Stimulated activated memory B cell treated with anti-CD40 and anti-IgM and Interleukin-4, amounts not matched to agents 10 μg/mL and 1 μg/mL and 100 μg/mL, for 72 hours (primary cell): ENCODE results near the gene DNER.

ENCODE experiments used
- ATAC-seq: fragments of 150-1000 bp; cut with Tn5 transposase; 2 replicates; pipeline ENCODE4 v1.10.0; 2021
- H3K27ac Mint-ChIP-seq: one replicate; pipeline ENCODE4 v1.8.0; 2022; ENCODE audit warnings: mild to moderate bottlenecking, mixed read lengths
- H3K27me3 Mint-ChIP-seq: one replicate; pipeline ENCODE4 v1.8.0; 2022; ENCODE audit warnings: mixed read lengths
- H3K36me3 Mint-ChIP-seq: one replicate; pipeline ENCODE4 v1.8.0; 2022; ENCODE audit warnings: mixed read lengths
- H3K4me1 Mint-ChIP-seq: one replicate; pipeline ENCODE4 v1.8.0; 2022; ENCODE audit warnings: mixed read lengths
- H3K4me3 Mint-ChIP-seq: one replicate; pipeline ENCODE4 v1.8.0; 2022; ENCODE audit warnings: mild to moderate bottlenecking, moderate library complexity, mixed read lengths
- H3K9me3 Mint-ChIP-seq: one replicate; pipeline ENCODE4 v1.8.0; 2022; ENCODE audit warnings: mixed read lengths

Gene DNER

DNA sequence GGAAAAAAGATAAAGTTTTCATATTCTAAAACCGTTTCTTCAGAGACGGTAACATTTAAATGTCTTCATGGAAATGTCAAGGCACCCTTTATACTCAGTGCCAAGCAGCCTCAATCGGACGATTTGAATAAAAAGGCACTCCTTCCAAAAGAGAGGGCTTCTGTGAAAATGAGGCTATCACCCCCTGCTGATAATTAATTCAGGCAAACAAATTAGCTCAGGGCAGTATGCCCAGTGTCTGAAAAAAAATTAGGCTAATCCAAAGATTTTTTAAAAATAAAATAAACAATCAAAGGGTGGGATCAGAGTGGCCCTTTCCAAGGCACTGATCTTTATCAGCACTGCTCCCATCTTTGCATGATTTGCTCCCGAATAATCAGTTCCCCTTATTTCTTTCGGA, 292.3 kb downstream of the DNER start:
- peaks cover 9% of the 10 kb centered on the region for H3K27me3 Mint-ChIP-seq
- no peaks in the 10 kb centered on the region for H3K36me3 Mint-ChIP-seq
- H3K27ac Mint-ChIP-seq = no peak overlapping the region
- no peak for ATAC-seq
- H3K4me3 Mint-ChIP-seq = no peak overlapping the region
- peaks cover 5% of the 10 kb centered on the region for H3K9me3 Mint-ChIP-seq
- H3K4me1 Mint-ChIP-seq = no peaks in the 10 kb centered on the region

DNA sequence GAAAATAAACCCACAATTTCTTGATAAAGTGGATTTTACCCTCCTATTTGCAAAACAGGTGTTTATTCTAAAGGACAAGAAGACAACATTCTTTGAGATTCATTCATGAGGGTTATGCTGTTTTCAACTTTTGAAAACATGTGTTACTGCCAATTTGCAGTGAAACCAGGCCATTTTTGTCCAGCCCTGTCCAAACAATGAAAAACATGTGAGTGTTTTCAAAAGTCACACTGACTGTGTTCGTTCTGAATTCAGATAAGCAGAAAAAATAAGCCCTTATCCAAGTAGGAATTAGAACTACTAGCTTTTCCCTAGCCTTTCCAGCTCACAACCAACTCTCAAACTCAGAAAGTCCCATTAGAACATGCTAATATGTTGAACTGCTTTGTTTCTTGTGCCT, 295.2 kb downstream of the DNER start:
- H3K4me3 Mint-ChIP-seq = no peak overlapping the region

DNA sequence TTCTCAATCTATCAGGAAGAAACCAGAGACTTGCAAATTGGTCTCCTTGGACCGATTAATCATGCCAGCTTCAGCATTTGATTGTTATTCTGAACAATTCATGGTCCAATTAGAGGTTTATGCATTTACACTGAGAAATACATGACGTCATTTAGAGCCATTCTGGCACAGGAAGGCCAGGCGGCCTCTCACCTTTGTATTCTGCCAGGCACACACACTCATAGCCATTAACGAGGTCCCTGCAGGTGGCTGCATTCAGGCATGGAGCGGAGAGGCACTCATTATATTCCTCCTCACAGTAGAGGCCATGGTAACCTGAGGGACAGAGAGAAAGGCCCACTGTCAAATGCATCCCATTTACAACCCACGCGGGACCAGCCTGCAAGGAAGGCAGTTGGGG, 296.4 kb downstream of the DNER start:
- H3K4me1 Mint-ChIP-seq = peaks cover 11% of the 10 kb centered on the region
- no peak overlapping the region for H3K4me3 Mint-ChIP-seq
- H3K27me3 Mint-ChIP-seq = peaks cover 8% of the 10 kb centered on the region
- H3K27ac Mint-ChIP-seq = no peak overlapping the region
- no peaks in the 10 kb centered on the region for H3K36me3 Mint-ChIP-seq
- ATAC-seq = no peak
- H3K9me3 Mint-ChIP-seq = peaks cover 3% of the 10 kb centered on the region

More for the DNA sequence above, 295.2 kb downstream of the DNER start:
- peaks cover 9% of the 10 kb centered on the region for H3K27me3 Mint-ChIP-seq
- H3K36me3 Mint-ChIP-seq = no peaks in the 10 kb centered on the region
- ATAC-seq = no peak
- H3K9me3 Mint-ChIP-seq = peaks cover 5% of the 10 kb centered on the region
- no peak overlapping the region for H3K27ac Mint-ChIP-seq
- peaks cover 11% of the 10 kb centered on the region for H3K4me1 Mint-ChIP-seq

DNA sequence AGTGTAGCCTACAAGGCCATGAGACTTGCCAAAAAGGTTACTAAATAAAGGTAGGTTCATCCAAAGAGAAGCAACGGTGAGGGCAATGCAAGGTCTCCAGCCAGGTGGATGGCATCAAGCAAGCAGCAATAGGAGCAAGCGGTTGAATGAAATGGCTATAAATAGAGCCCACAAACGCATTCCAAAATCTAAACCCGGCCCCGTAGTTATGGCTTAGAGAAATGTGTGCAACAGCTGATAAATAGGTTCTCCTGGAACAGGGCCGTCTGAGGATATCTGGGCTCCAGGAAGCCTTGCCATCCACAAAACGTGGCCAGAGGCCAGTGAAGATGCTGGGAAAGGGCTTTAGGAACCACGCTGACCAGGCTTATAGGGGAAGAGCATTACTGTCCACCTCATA, 297.2 kb downstream of the DNER start:
- Mint-ChIP-seq H3K4me3 (no peak overlapping the region), H3K9me3 (peaks cover 3% of the 10 kb centered on the region), H3K36me3 (no peaks in the 10 kb centered on the region), H3K27ac (no peak overlapping the region), H3K27me3 (peaks cover under 1% of the 10 kb centered on the region), H3K4me1 (peaks cover 11% of the 10 kb centered on the region)
- no peak for ATAC-seq

- no peak for ATAC-seq
- no peak overlapping the region for H3K4me3 Mint-ChIP-seq
- H3K4me1 Mint-ChIP-seq = peaks cover 11% of the 10 kb centered on the region
These were observed 298.1 kb downstream of the DNER start for GRCh38 chr2:229416116-229416694.

DNA sequence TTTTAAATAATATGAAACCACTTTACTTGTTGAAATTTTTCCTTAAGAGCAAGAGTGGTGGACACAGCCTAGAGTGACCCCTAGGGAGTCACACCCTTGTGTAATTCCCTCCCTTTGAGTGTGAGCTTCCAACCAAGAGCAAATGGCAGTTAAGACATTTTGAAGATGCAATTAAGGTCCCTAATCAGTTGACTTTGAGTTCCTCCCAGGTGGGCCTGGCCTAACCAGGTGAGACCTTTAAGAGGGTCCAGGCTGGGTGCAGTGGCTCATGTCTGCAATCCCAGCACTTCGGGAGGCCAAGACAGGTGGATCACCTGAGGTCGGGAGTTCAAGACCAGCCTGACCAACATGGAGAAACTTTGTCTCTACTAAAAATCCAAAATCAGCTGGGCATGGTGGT, 299.7 kb downstream of the DNER start:
- peaks cover 11% of the 10 kb centered on the region for H3K4me1 Mint-ChIP-seq
- H3K36me3 Mint-ChIP-seq = no peaks in the 10 kb centered on the region
- no peak overlapping the region for H3K4me3 Mint-ChIP-seq
- no peak for ATAC-seq
- no peak overlapping the region for H3K27ac Mint-ChIP-seq
- H3K27me3 Mint-ChIP-seq = no peaks in the 10 kb centered on the region
- H3K9me3 Mint-ChIP-seq = no peaks in the 10 kb centered on the region

More at GRCh38 chr2:229416116-229416694, 298.1 kb downstream of the DNER start:
- Mint-ChIP-seq H3K9me3 (peaks cover 3% of the 10 kb centered on the region), H3K36me3 (no peaks in the 10 kb centered on the region), H3K27ac (no peak overlapping the region), H3K27me3 (no peaks in the 10 kb centered on the region)

DNA sequence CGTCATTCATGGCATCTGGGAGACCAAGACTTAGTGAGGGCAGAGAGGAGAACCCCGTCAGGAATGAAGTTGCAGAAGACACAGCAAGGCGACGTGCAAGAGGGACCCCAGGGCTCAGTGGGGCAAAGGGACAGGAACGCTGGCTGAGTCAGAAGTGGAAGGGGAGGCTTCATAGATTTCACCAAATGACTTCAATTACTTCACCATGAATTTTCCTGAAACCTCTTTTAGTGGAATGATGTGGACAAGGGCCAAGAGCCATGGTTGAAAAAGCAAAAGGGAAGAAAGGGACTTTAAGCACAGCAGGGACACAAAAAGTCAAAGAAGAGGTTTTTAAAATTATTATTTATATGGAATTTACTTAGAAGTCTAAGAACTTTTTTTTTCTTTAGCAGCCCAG, 301.7 kb downstream of the DNER start:
- Mint-ChIP-seq H3K36me3 (no peaks in the 10 kb centered on the region), H3K4me3 (no peak overlapping the region), H3K27ac (no peak overlapping the region), H3K4me1 (peaks cover 11% of the 10 kb centered on the region), H3K9me3 (no peaks in the 10 kb centered on the region), H3K27me3 (no peaks in the 10 kb centered on the region)
- ATAC-seq = no peak

DNA sequence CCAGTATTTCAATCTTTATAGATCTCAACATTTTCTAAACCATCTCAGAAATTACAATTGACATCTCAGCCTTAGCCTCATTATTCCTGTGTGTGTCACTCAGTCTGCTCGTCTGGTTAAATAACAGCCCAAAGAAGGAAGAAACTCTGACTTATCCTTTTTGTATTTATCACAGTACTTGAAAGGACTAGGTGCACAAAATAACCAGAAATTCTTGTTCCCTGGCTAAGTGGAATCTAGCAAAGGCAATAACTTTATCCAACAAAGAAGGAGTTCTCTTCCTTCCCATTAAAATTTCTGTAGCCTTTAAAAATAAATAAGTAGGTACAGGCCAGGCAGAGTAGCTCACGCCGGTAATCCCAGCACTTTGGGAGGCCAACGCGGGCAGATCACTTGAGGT, 303.4 kb downstream of the DNER start:
- no peaks in the 10 kb centered on the region for H3K36me3 Mint-ChIP-seq
- H3K4me3 Mint-ChIP-seq = no peak overlapping the region
- no peaks in the 10 kb centered on the region for H3K27me3 Mint-ChIP-seq
- no peak overlapping the region for H3K27ac Mint-ChIP-seq
- no peaks in the 10 kb centered on the region for H3K9me3 Mint-ChIP-seq
- no peak for ATAC-seq
- peaks cover 3% of the 10 kb centered on the region for H3K4me1 Mint-ChIP-seq

DNA sequence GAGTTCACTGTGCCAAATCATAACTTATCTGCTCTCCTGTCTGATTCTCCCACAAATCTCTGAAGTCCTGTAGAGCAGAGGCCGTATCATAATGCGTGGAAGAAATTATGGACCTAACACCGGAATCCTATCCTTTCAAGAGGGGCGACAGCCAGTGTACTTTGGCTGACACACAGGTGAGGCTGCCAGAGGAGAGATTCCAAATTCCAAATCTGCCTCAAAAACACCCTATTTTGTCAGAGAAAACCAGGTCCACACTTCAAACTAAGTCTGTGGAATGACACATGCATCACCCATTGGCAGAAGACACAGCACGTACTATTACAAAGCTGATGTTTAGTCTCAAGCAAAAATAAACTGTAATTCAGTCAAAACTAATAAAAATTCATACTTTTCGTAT, 304.1 kb downstream of the DNER start:
- Mint-ChIP-seq H3K36me3 (no peaks in the 10 kb centered on the region), H3K4me3 (no peak overlapping the region), H3K27ac (no peak overlapping the region), H3K4me1 (no peaks in the 10 kb centered on the region), H3K27me3 (no peaks in the 10 kb centered on the region), H3K9me3 (no peaks in the 10 kb centered on the region)
- ATAC-seq = no peak

DNA sequence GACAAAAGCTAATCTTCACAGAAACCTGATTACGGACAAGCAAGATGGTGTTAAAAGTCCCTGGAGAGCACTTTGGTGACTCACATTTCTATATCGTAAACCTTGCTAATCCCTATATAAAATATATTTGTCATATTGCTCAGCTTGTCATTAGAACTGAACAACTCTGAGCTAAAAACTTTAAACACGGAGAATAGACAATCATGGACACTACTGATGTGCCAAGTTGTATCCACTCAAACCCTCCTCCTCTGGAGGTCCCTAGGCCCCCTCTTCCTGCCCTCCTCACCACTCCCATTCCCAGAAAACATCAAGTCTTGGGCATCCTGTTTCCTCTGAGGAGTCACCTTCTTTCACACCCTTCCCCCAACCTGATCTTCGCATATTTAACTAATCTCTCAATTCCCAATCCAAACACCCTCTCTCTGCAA, 304.6 kb downstream of the DNER start:
- no peaks in the 10 kb centered on the region for H3K4me1 Mint-ChIP-seq
- no peak overlapping the region for H3K4me3 Mint-ChIP-seq
- no peaks in the 10 kb centered on the region for H3K27me3 Mint-ChIP-seq
- no peaks in the 10 kb centered on the region for H3K36me3 Mint-ChIP-seq
- H3K27ac Mint-ChIP-seq = no peak overlapping the region
- H3K9me3 Mint-ChIP-seq = no peaks in the 10 kb centered on the region
- no peak for ATAC-seq

GRCh38 chr2:229408962-229409361, 305.4 kb downstream of the DNER start:
- Mint-ChIP-seq H3K9me3 (peaks cover under 1% of the 10 kb centered on the region), H3K4me1 (no peaks in the 10 kb centered on the region), H3K27ac (no peak overlapping the region), H3K27me3 (no peaks in the 10 kb centered on the region), H3K36me3 (no peaks in the 10 kb centered on the region), H3K4me3 (no peak overlapping the region)
- ATAC-seq = no peak

- Mint-ChIP-seq H3K27ac (no peak overlapping the region), H3K27me3 (no peaks in the 10 kb centered on the region), H3K36me3 (no peaks in the 10 kb centered on the region), H3K4me1 (no peaks in the 10 kb centered on the region), H3K4me3 (no peak overlapping the region), H3K9me3 (peaks cover 3% of the 10 kb centered on the region)
- ATAC-seq = no peak
These were observed 306.0 kb downstream of the DNER start for GRCh38 chr2:229408356-229408755.

DNA sequence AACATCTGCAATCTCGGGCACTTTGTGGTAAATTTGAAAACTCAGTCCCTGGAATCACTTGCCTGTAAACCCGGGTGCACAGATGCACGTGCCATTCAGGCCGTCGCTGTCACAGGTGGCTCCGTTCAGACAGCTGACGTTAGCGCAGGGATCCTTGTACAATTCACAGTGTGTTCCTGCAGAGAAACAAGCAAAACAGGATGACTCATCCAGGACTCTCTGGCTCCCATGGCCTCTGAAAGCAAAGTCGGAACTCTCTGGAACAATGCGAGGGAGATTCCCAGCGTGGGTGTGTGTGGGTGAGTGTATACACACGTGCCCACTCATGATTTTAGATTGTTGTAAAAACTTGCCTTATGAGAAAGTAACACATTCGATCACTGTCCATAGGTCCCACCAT, 307.2 kb downstream of the DNER start:
- Mint-ChIP-seq H3K4me3 (no peak overlapping the region), H3K27ac (no peak overlapping the region), H3K9me3 (peaks cover 3% of the 10 kb centered on the region), H3K4me1 (no peaks in the 10 kb centered on the region), H3K36me3 (no peaks in the 10 kb centered on the region), H3K27me3 (no peaks in the 10 kb centered on the region)
- no peak for ATAC-seq

DNA sequence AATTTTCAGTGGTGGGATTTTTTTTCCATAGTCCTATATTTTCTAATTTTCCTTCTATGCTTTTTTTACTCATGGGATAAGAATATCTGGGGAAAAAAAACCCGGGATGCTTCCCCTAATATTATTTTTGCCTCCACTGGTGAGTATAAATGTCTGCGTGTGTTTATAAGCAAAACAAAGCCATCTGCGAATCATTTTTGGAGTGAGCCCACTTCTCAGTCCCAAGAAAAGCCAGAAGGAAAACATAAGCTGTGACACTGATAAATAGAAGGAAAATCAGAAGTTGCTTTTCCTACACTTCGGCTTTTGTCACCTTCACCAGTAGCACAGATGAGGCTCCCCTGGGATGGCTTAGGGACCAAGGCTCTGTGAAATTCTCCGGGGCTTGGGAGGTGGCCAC, 308.6 kb downstream of the DNER start:
- no peaks in the 10 kb centered on the region for H3K27me3 Mint-ChIP-seq
- H3K36me3 Mint-ChIP-seq = no peaks in the 10 kb centered on the region
- H3K9me3 Mint-ChIP-seq = peaks cover 3% of the 10 kb centered on the region
- ATAC-seq = peak; percentile 39
- H3K4me3 Mint-ChIP-seq = no peak overlapping the region
- H3K4me1 Mint-ChIP-seq = no peaks in the 10 kb centered on the region
- no peak overlapping the region for H3K27ac Mint-ChIP-seq

GRCh38 chr2:229403296-229403695, 311.1 kb downstream of the DNER start:
- Mint-ChIP-seq H3K36me3 (no peaks in the 10 kb centered on the region), H3K4me1 (no peaks in the 10 kb centered on the region), H3K27ac (no peak overlapping the region), H3K9me3 (peaks cover 7% of the 10 kb centered on the region), H3K4me3 (no peak overlapping the region), H3K27me3 (no peaks in the 10 kb centered on the region)
- no peak for ATAC-seq

- Mint-ChIP-seq H3K4me3 (no peak overlapping the region), H3K9me3 (peaks cover 14% of the 10 kb centered on the region), H3K27ac (no peak overlapping the region), H3K27me3 (no peaks in the 10 kb centered on the region), H3K36me3 (no peaks in the 10 kb centered on the region), H3K4me1 (no peaks in the 10 kb centered on the region)
- no peak for ATAC-seq
These were observed 313.0 kb downstream of the DNER start for GRCh38 chr2:229401171-229401865.
